ENCODE measurements around the gene CARMIL1. TPM values are rescaled to one million over a fixed set of nuclear protein-coding genes. Genes with fewer than 3 reads are reported as not detected.

CARMIL1 gene
- total RNA-seq, 1 experiment from 2014 or later: 2.6 TPM

- no peak for DNase-seq (ENCODE audit: extremely low read depth, low read depth)
Measured at GRCh38 chr6:25401711-25402110, 122.5 kb downstream of the CARMIL1 start.

- DNase-seq (ENCODE audit: extremely low read depth, low read depth): no peak
Measured at GRCh38 chr6:25402125-25402524, 123.0 kb downstream of the CARMIL1 start.

DNA sequence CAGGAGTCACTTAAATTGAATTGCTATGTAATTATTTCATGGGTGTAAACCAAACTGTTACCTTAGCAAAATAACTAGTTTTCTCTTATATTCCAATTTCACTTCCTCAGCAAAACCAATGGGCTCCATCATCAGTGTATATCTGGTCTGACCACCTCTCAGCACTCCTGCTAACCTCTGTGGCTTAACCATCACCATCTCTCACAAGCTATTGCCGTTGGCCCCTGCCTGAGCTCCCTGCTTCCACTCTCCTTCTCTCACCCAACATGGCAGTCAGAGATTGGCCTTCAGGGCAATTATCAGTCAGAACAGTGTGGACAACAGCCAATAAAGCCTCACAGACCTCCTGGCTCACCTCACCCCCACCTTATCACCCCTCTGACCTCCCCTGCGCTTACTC is 124.0 kb downstream of the CARMIL1 start:
- DNase-seq (ENCODE audit: extremely low read depth, low read depth): no peak

GRCh38 chr6:25404091-25404490 is 124.9 kb downstream of the CARMIL1 start:
- no peak for DNase-seq (ENCODE audit: extremely low read depth, low read depth)

DNA sequence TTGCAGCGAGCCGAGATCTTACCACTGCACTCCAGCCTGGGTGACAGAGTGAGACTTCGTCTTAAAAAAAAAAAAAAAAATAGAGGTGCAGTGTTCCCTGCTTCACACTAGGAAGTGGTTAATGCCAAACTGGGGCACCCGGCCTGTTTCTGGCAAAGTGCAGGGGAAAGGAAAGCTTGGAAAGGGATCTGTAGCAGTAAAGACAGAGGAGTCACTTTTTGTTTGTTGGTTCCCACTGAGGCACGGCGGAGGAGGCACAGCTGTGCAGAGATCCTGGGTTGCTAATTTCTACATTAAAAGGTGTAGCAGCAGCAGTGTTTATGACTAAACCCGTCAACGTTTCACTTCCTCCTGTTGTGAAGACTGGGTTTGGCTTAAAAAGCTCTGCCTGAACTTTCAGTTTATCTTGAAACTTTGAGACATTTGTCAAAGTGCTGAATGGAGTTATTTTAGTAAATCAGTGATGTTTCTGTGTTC is 125.6 kb downstream of the CARMIL1 start:
- DNase-seq (ENCODE audit: extremely low read depth, low read depth): no peak

GRCh38 chr6:25405442-25405841 is 126.3 kb downstream of the CARMIL1 start:
- DNase-seq (ENCODE audit: extremely low read depth, low read depth): no peak

- DNase-seq (ENCODE audit: extremely low read depth, low read depth): no peak
Measured at GRCh38 chr6:25407431-25407830, 128.3 kb downstream of the CARMIL1 start.

DNA sequence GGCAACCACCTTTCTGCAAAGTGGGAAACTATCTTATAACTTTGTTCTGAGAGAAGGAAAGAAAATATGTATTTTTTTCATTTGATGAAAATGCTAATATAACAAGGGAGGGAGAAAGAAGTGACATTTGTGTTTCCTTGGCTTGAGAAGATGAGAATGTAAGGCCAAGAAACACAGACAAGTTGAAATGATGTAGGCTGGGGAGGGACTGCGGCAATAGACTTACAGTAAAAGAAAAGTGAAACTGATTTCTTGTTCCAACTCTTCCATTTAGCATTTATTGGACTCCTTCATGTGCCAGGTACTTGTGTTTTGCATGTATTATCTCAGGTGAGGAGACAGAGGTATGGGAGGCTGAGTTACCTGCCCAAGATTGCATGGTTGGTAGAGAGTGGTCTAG is 130.9 kb downstream of the CARMIL1 start:
- DNase-seq (ENCODE audit: extremely low read depth, low read depth): no peak

DNA sequence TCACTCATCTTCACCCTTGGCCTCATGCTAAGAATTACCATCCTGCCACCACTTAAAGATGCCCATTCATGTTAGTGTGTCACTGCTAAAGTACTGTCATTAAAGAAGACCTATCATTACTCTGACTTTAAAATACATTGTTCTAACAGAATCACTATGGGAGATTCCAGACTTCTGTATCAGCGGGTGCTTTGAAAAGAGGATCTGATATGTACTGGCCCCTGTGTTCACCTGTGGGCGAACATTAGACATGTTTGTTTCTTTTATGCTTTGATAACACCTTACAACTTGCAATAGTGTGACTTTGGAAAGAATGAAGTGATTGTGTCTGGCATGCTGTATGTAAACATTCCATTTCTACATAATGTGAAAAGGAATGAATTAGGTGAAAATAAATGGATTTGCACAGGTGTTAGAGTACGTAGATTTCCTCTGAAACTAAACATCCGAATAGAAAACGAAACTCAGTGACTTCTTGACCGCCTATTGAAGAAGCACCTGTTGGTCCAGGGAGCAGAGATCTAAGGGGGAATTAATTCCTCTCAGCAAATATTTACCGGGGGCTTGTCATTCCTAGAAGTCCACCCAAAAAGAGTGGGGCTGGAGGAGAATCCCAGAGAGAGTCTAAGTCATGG is 132.3 kb downstream of the CARMIL1 start:
- DNase-seq (ENCODE audit: extremely low read depth, low read depth): no peak

DNA sequence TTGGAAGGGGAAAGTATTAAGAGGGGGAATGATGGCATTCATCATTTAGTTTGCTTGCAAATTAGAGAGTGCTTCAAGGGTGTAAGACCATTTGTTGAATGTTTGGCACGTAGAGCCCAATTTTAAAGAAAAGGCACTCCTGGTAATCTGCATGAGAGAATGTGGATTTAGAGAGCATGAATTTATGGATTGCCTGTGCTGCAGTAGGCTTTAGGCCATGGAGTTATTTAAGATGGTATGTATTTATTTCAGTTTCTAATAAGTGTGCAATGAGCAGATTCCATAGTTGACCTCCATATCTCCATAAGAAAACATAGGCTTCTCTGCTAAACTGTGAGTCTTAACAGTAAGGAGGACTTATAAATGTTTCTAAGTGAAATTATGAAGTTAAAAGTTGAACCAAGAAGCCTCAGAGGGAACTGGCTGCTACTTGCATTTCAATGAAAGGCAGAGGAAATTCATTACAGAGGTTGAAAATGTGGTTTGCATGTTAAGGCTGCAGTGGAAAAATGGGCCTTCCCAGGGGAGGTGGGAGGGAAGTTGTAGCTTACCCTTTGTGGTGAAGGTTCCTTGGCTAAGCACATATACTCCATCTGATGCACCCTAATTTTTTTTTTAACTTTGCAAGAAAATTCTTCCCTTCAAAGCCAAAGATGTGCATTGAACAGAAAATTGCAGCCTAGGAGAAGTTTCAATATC is 134.2 kb downstream of the CARMIL1 start:
- no peak for DNase-seq (ENCODE audit: extremely low read depth, low read depth)

GRCh38 chr6:25414168-25414567 is 135.0 kb downstream of the CARMIL1 start:
- no peak for DNase-seq (ENCODE audit: extremely low read depth, low read depth)

GRCh38 chr6:25414755-25415154 is 135.6 kb downstream of the CARMIL1 start:
- no peak for DNase-seq (ENCODE audit: extremely low read depth, low read depth)

DNA sequence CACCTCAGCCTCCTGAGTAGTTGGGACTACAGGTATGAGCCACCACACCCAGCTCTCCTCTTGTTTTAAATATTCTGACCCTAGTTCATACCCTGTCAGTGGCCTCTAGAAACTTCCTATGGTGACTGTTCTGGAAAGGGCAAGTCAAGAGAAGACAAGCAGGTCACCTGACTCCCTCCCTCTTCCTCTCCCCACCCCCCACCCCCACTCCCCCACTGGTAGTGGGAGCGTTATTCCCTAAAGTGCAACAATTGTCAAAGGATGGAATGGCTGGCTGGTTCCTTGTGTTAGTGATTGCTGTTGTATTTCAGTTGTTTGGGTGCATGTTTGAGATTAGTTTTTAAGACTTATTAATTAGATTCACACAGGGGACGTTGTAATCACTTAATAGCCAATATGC is 136.1 kb downstream of the CARMIL1 start:
- no peak for DNase-seq (ENCODE audit: extremely low read depth, low read depth)

GRCh38 chr6:25415701-25416100 is 136.5 kb downstream of the CARMIL1 start:
- DNase-seq (ENCODE audit: extremely low read depth, low read depth): no peak

- no peak for DNase-seq (ENCODE audit: extremely low read depth, low read depth)
Measured at GRCh38 chr6:25417046-25417605, 138.0 kb downstream of the CARMIL1 start.

- no peak for DNase-seq (ENCODE audit: extremely low read depth, low read depth)
Measured at GRCh38 chr6:25418454-25419052, 139.4 kb downstream of the CARMIL1 start.

- DNase-seq (ENCODE audit: extremely low read depth, low read depth): no peak
Measured at GRCh38 chr6:25419879-25420278, 140.7 kb downstream of the CARMIL1 start.

- DNase-seq (ENCODE audit: extremely low read depth, low read depth): no peak
Measured at GRCh38 chr6:25423358-25423757, 144.2 kb downstream of the CARMIL1 start.

- no peak for DNase-seq (ENCODE audit: extremely low read depth, low read depth)
Measured at GRCh38 chr6:25424303-25424702, 145.1 kb downstream of the CARMIL1 start.

DNA sequence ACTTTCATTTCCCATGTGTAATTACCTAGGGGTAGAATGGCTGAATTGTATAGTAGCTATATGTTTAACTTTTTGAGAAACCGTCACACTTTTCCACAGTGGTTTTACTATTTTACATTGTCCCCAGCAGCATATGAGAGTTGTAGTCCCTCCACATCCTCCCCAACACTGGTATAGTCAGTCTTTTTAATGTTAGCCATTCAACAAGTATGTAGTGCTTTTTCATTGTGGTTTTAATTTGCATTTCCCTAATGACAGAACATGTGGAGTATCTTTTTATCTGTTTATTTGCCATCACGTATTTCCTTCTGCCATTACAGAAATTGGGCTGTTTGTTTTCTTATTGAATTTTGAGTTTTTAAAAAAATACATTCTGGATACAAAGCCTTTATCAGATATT is 148.4 kb downstream of the CARMIL1 start:
- DNase-seq (ENCODE audit: extremely low read depth, low read depth): no peak

DNA sequence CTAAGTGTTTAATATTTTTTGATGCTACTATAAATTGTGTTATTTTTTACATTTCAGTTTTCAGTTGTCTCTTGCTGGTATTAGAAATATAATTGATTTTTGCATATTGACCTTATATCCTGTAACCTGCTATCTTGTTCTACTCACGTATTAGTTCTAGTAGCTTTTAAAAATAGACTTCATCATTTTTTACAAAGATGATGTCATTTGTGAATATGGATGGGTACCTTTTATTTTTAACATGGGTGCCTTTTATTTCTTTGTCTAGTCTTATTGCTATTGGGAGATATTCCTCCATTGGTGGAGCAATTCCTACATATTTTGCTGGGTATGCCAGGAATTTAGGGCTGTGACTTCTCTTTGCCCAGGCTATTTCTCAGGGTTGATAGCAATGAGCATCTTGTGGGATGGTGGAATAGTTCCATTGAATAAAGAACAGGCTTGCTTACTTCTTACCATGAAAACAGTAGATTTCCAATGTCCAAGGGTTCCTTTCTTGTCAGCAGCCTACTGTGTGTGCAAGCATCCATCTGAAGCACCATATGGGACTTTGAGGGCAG is 149.7 kb downstream of the CARMIL1 start:
- DNase-seq (ENCODE audit: extremely low read depth, low read depth): no peak
